IMR-90 (cell line): ENCODE results near the gene ABCC8. TPM values are rescaled to one million over a fixed set of nuclear protein-coding genes. Genes with fewer than 3 reads are reported as not detected.

Experiments
- ATAC-seq: fragments of 200-7000 bp; cut with Tn5 transposase; 2 replicates; pipeline ENCODE4 v1.9.1; 2020; ENCODE audit warnings: low read depth, mild to moderate bottlenecking, moderate library complexity
- BruUV-seq: library from RNA; stranded (reverse); fragments of 400-500 nt; replicated peaks from 2 replicates; lab custom pipeline; 2021; lab: Mats Ljungman, UMichigan
- CTCF ChIA-PET: fragments of 300-600 bp; formaldehyde crosslinking; extraction: SDS; loops from one replicate; lab custom pipeline; 2021; ENCODE audit warnings: antibody characterized with exemption; lab: Yijun Ruan, JAX
- POLR2A ChIA-PET: fragments of 300-600 bp; sonication (Branson Sonifier 250); formaldehyde crosslinking; loops from one replicate; lab custom pipeline; 2022; ENCODE audit warnings: antibody characterized with exemption; ENCODE audit not compliant: unreplicated experiment; lab: Charles Lee
- DNase-seq: peaks from one replicate; pipeline ENCODE4 v3.0.0; 2013
- H2AFZ ChIP-seq: replicated peaks from 2 replicates; pipeline ENCODE3; 2013; ENCODE audit warnings: low read length, mild to moderate bottlenecking; ENCODE audit not compliant: poor library complexity
- H2AK5ac ChIP-seq: 2 replicates; pipeline ENCODE4 v1.6.1; 2013; ENCODE audit warnings: low read depth, low read length, inconsistent platforms
- H2AK9ac ChIP-seq: replicated peaks from 2 replicates; pipeline ENCODE3; 2013; ENCODE audit warnings: mild to moderate bottlenecking, low read depth, low read length, moderate library complexity; ENCODE audit not compliant: poor library complexity
- H2BK120ac ChIP-seq: 2 replicates; pipeline ENCODE4 v1.6.1; 2013; ENCODE audit warnings: low read depth, low read length, inconsistent platforms
- H2BK15ac ChIP-seq: 3 replicates; pipeline ENCODE4 v1.6.1; 2013; ENCODE audit warnings: low read depth, low read length, inconsistent platforms
- H2BK20ac ChIP-seq: 2 replicates; pipeline ENCODE4 v1.6.1; 2013; ENCODE audit warnings: low read depth, mild to moderate bottlenecking, inconsistent platforms, low read length, moderate library complexity
- H2BK5ac ChIP-seq: 2 replicates; pipeline ENCODE4 v1.6.1; 2013; ENCODE audit warnings: mild to moderate bottlenecking, low read depth, low read length, inconsistent platforms; ENCODE audit not compliant: poor library complexity, severe bottlenecking
- H3K14ac ChIP-seq: replicated peaks from 2 replicates; pipeline ENCODE4 v1.6.1; 2013; ENCODE audit warnings: low read depth, low read length, inconsistent platforms
- H3K18ac ChIP-seq: 2 replicates; pipeline ENCODE4 v1.6.1; 2013; ENCODE audit warnings: low read depth, low read length, control low read depth
- H3K23ac ChIP-seq: 2 replicates; pipeline ENCODE4 v1.6.1; 2013; ENCODE audit warnings: low read depth, low read length, inconsistent platforms
- H3K27ac ChIP-seq: 2 replicates; pipeline ENCODE4 v1.5.1; 2013; ENCODE audit warnings: mild to moderate bottlenecking, control low read depth, low read length; ENCODE audit not compliant: insufficient read depth
- H3K27me3 ChIP-seq: 2 replicates; pipeline ENCODE4 v1.6.1; 2013; ENCODE audit warnings: low read length; ENCODE audit not compliant: control insufficient read depth, insufficient read depth
- H3K36me3 ChIP-seq: 2 replicates; pipeline ENCODE4 v1.6.1; 2013; ENCODE audit warnings: low read length, mixed read lengths; ENCODE audit not compliant: control insufficient read depth, insufficient read depth
- H3K4ac ChIP-seq: 2 replicates; pipeline ENCODE4 v1.6.1; 2013; ENCODE audit warnings: low read depth, low read length, inconsistent platforms
- H3K4me1 ChIP-seq: 2 replicates; pipeline ENCODE4 v1.6.1; 2013; ENCODE audit warnings: low read length, mixed read lengths; ENCODE audit not compliant: control insufficient read depth, insufficient read depth
- H3K4me2 ChIP-seq: 2 replicates; pipeline ENCODE4 v1.6.1; 2013; ENCODE audit warnings: low read depth, mild to moderate bottlenecking, control low read depth, low read length, moderate library complexity
- H3K4me3 ChIP-seq: 2 replicates; pipeline ENCODE4 v1.5.1; 2013; ENCODE audit warnings: low read depth, mild to moderate bottlenecking, control low read depth, low read length, moderate library complexity; ENCODE audit not compliant: insufficient read depth
- H3K56ac ChIP-seq: 2 replicates; pipeline ENCODE4 v1.6.1; 2013; ENCODE audit warnings: low read length, inconsistent platforms; ENCODE audit not compliant: insufficient read depth; ENCODE audit errors: extremely low read depth
- H3K79me1 ChIP-seq, 2 experiments: 2 replicates each; pipeline ENCODE4 v1.6.1; 2013; ENCODE audit warnings: low read length in 2 of 2, inconsistent platforms in 1 of 2, low read depth in 1 of 2
- H3K9ac ChIP-seq: 2 replicates; pipeline ENCODE4 v1.6.1; 2013; ENCODE audit warnings: low read depth, low read length, control low read depth
- H3K9me1 ChIP-seq: 2 replicates; pipeline ENCODE4 v1.6.1; 2013; ENCODE audit warnings: low read length, inconsistent platforms; ENCODE audit not compliant: insufficient read depth
- H3K9me3 ChIP-seq: 2 replicates; pipeline ENCODE4 v1.6.1; 2013; ENCODE audit warnings: low read length; ENCODE audit not compliant: control insufficient read depth, insufficient read depth
- H4K20me1 ChIP-seq: 2 replicates; pipeline ENCODE4 v1.6.1; 2013; ENCODE audit warnings: low read length, inconsistent platforms; ENCODE audit not compliant: insufficient read depth
- H4K5ac ChIP-seq: 2 replicates; pipeline ENCODE4 v1.6.1; 2013; ENCODE audit warnings: mild to moderate bottlenecking, low read depth, low read length, control low read depth
- H4K8ac ChIP-seq, 2 experiments: 2 replicates each; pipeline ENCODE4 v1.6.1; 2013; ENCODE audit warnings: low read depth in 2 of 2, low read length in 2 of 2, control low read depth in 1 of 2, inconsistent platforms in 1 of 2
- H4K91ac ChIP-seq: 2 replicates; pipeline ENCODE4 v1.6.1; 2013; ENCODE audit warnings: low read depth, low read length, inconsistent platforms; ENCODE audit not compliant: insufficient read depth
- BHLHE40 ChIP-seq: fragments of 150-350 bp; IDR thresholded peaks from 2 replicates; pipeline ENCODE4 v1.6.1; 2016; ENCODE audit warnings: mild to moderate bottlenecking, low read depth, low read length
- CEBPB ChIP-seq: IDR thresholded peaks from 2 replicates; pipeline ENCODE4 v1.6.1; 2012; ENCODE audit warnings: low read depth, low read length, improper control_type of control experiment
- CHD1 ChIP-seq: IDR thresholded peaks from 2 replicates; pipeline ENCODE4 v1.6.1; 2012; ENCODE audit warnings: low read depth, low read length, improper control_type of control experiment
- MAFK ChIP-seq: IDR thresholded peaks from 2 replicates; pipeline ENCODE4 v1.6.1; 2012; ENCODE audit warnings: low read depth, low read length, improper control_type of control experiment
- MAZ ChIP-seq: IDR thresholded peaks from 2 replicates; pipeline ENCODE4 v1.6.1; 2012; ENCODE audit warnings: low read depth, mild to moderate bottlenecking, low read length, improper control_type of control experiment, moderate library complexity, borderline replicate concordance
- MXI1 ChIP-seq: IDR thresholded peaks from 2 replicates; pipeline ENCODE4 v1.6.1; 2012; ENCODE audit warnings: low read depth, mild to moderate bottlenecking, low read length, moderate library complexity, borderline replicate concordance
- POLR2A ChIP-seq: IDR thresholded peaks from 2 replicates; pipeline ENCODE4 v1.6.1; 2012; ENCODE audit warnings: mild to moderate bottlenecking, low read depth, low read length
- RAD21 ChIP-seq: IDR thresholded peaks from 2 replicates; pipeline ENCODE4 v1.6.1; 2012; ENCODE audit warnings: low read length, improper control_type of control experiment
- RFX5 ChIP-seq: IDR thresholded peaks from 2 replicates; pipeline ENCODE4 v1.8.0; 2012; ENCODE audit warnings: low read depth, mild to moderate bottlenecking, low read length, moderate library complexity
- WGBS, 2 experiments: methylation state at CpG; one replicate each; pipeline versions ENCODE4 v1.1.5 to v1.1.7; 2013; ENCODE audit warnings: missing lambda C conversion rate in 2 of 2; ENCODE audit not compliant: insufficient read length in 1 of 2; ENCODE audit errors: extremely low coverage in 2 of 2; 5-methylcytosine and 5-hydroxymethylcytosine counted together
- dilution Hi-C: fragments of 300-500 bp; cut with HindIII; formaldehyde crosslinking; loops from one replicate; pipeline ENCODE4 v1.14.3; 2018; ENCODE audit warnings: low sequenced_read_pairs; ENCODE audit not compliant: unreplicated experiment
- in situ Hi-C: fragments of 300-500 bp; cut with MboI; formaldehyde crosslinking; loops from 3 replicates; pipeline ENCODE4 v1.14.3; 2019; ENCODE audit warnings: low sequenced_read_pairs, inconsistent platforms, mixed read lengths
- intact Hi-C: fragments of 100-400 bp; cut with micrococcal nuclease; formaldehyde crosslinking; loops from 2 replicates; pipeline ENCODE4 v1.10.0; 2022
- polyA plus RNA-seq, 3 experiments: library from polyadenylated mRNA; depleted of rRNA; stranded (reverse); fragments of >200 nt; gene quantifications; 2 replicates each; pipeline ENCODE4 v1.2.3, GENCODE V29; 2012; ENCODE audit warnings: low replicate concordance in 1 of 3
- total RNA-seq: library from RNA; depleted of rRNA; stranded (reverse); fragments of >200 nt; gene quantifications from 2 replicates; pipeline ENCODE4 v1.2.3, GENCODE V29; 2012
- TF ChIP-seq, protein P1 (sequence below): conservative IDR thresholded peaks from 2 replicates; pipeline ENCODE4 v1.5.1; 2012; ENCODE audit warnings: mild to moderate bottlenecking, low read depth, low read length, improper control_type of control experiment
- TF ChIP-seq, protein P2 (sequence below): fragments of 150-350 bp; IDR thresholded peaks from 2 replicates; pipeline ENCODE4 v1.6.1; 2016; ENCODE audit warnings: low read depth, mild to moderate bottlenecking, low read length, moderate library complexity, borderline replicate concordance
- TF ChIP-seq, protein P3 (sequence below): fragments of 150-350 bp; IDR thresholded peaks from 2 replicates; pipeline ENCODE4 v1.6.1; 2017; ENCODE audit warnings: mild to moderate bottlenecking, antibody characterized with exemption, low read length, low read depth

Gene ABCC8
- total and polyA plus RNA-seq, 2 of the 4 experiments (the other 2 are of a cell fraction), result not detected

DNA sequence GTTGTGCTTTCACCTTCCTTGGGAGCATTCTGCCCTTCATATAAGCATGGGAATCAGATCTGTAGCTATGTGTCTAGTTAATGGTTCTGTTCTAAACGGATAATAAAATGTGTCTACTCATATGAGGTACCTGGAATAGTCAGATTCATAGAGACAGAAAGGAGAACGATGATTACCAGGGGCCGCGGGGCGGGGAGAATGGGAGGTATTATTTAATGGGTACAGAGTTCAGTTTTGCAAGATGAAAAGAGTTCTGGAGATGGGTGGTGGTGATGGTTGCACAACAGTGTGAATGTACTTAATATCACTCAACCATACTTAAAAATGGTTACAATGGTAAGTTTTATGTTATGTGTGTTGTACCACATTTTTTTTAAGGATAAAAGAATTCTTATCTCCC, 10.0 kb upstream of the ABCC8 start:
- Histone ChIP-seq H3K14ac (no peak overlapping the region), H2AK9ac (no peak overlapping the region), H3K4ac (no peak overlapping the region), H2BK20ac (no peak overlapping the region), H3K79me1 (no peaks in the 10 kb centered on the region), H3K9me3 (no peaks in the 10 kb centered on the region), H2BK120ac (no peak overlapping the region), H3K9ac (no peak overlapping the region), H3K4me3 (no peak overlapping the region), H3K18ac (no peak overlapping the region), H2AK5ac (no peak overlapping the region), H3K36me3 (no peaks in the 10 kb centered on the region), H2AFZ (no peak overlapping the region), H4K8ac (no peak overlapping the region), H2BK15ac (no peak overlapping the region), H3K4me1 (no peaks in the 10 kb centered on the region), H3K9me1 (no peaks in the 10 kb centered on the region), H3K56ac (no peak overlapping the region), H2BK5ac (no peak overlapping the region), H4K5ac (no peak overlapping the region), H3K23ac (no peak overlapping the region), H4K20me1 (no peaks in the 10 kb centered on the region), H3K27ac (no peak overlapping the region), H3K4me2 (no peak overlapping the region), H4K91ac (no peak overlapping the region), H3K27me3 (peaks cover 4% of the 10 kb centered on the region)
- no peak for DNase-seq
- intact Hi-C loops, result no loop called here
- ChIA-PET POLR2A (no interaction called here), CTCF (no interaction called here)
- no peak for ATAC-seq
- dilution Hi-C loops, result no loop called here
- TF ChIP-seq MAZ (no peak), RFX5 (no peak), POLR2A (no peak), CEBPB (no peak), BHLHE40 (no peak), MXI1 (no peak), CHD1 (no peak), RAD21 (no peak), MAFK (no peak)
- TF ChIP-seq, protein P1, sequence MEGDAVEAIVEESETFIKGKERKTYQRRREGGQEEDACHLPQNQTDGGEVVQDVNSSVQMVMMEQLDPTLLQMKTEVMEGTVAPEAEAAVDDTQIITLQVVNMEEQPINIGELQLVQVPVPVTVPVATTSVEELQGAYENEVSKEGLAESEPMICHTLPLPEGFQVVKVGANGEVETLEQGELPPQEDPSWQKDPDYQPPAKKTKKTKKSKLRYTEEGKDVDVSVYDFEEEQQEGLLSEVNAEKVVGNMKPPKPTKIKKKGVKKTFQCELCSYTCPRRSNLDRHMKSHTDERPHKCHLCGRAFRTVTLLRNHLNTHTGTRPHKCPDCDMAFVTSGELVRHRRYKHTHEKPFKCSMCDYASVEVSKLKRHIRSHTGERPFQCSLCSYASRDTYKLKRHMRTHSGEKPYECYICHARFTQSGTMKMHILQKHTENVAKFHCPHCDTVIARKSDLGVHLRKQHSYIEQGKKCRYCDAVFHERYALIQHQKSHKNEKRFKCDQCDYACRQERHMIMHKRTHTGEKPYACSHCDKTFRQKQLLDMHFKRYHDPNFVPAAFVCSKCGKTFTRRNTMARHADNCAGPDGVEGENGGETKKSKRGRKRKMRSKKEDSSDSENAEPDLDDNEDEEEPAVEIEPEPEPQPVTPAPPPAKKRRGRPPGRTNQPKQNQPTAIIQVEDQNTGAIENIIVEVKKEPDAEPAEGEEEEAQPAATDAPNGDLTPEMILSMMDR, result no peak
- TF ChIP-seq, protein P2, sequence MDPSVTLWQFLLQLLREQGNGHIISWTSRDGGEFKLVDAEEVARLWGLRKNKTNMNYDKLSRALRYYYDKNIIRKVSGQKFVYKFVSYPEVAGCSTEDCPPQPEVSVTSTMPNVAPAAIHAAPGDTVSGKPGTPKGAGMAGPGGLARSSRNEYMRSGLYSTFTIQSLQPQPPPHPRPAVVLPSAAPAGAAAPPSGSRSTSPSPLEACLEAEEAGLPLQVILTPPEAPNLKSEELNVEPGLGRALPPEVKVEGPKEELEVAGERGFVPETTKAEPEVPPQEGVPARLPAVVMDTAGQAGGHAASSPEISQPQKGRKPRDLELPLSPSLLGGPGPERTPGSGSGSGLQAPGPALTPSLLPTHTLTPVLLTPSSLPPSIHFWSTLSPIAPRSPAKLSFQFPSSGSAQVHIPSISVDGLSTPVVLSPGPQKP, result no peak
- TF ChIP-seq, protein P3, sequence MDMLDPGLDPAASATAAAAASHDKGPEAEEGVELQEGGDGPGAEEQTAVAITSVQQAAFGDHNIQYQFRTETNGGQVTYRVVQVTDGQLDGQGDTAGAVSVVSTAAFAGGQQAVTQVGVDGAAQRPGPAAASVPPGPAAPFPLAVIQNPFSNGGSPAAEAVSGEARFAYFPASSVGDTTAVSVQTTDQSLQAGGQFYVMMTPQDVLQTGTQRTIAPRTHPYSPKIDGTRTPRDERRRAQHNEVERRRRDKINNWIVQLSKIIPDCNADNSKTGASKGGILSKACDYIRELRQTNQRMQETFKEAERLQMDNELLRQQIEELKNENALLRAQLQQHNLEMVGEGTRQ, result no peak
- no CpG with 5 or more reads among the region's 5 CpGs for WGBS, 2 experiments
- BruUV-seq, result no TSS peak
- in situ Hi-C loops, result no loop called here
